HG02763 (cell line): ENCODE results near the gene RAB3IP.
"Not testable (repeated sequence)": the region's sequence is repeated elsewhere in the genome, so short reads cannot be mapped to it uniquely, and the experiment has no call there.

Experiments used
- ATAC-seq: cut with Tn5 transposase; IDR thresholded peaks from one replicate; pipeline ENCODE4 v1.9.1; 2021; ENCODE audit warnings: mild to moderate bottlenecking, moderate library complexity; ENCODE audit not compliant: unreplicated experiment

The RAB3IP gene

GRCh38 chr12:69755302-69755701, 16.6 kb downstream of the RAB3IP start:
- no peak for ATAC-seq

DNA sequence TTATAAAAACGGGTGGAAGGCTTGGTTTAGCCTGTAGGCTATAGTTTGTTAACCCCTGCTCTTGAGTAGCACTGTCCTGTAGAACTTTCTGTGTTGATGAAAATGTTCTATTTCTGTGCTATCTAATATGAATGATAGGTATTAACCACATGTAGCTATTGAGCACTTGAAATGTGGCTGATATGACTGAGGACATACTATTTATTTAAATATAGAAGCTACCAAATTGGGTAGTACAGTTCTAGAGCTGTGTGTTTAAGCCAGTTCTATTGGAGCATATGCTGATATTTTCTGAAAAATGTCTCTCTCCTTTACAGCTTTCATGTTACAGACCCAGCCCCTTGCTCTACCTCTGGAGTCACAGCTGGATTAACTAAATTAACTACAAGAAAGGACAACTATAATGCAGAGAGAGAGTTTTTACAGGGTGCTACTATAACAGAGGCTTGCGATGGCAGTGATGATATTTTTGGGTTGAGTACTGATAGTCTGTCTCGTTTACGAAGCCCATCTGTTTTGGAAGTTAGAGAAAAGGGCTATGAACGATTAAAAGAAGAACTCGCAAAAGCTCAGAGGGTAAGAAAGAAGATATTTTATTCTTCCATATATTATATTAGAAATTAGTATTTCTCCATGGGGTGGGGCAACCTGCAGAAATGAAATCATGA, 17.6 kb downstream of the RAB3IP start:
- no peak for ATAC-seq

DNA sequence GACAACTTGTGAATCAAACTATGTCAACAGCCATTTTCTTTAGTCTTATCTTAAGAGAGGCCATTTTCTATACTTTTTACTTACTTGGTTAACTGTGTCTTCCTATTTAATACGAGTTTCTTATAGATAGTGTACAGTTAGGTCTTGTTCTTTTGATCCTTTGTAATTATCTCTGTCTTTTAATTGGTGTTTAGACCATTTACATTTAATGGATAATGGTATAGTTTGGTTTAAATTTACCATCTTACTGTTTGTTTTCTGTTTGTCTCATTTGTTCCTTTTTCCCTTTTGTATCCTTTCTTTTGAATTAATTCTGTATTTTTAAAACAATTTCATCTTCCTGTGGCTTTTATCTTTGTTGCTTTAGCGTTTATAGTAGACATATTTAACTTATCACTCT, 19.4 kb downstream of the RAB3IP start:
- no peak for ATAC-seq

DNA sequence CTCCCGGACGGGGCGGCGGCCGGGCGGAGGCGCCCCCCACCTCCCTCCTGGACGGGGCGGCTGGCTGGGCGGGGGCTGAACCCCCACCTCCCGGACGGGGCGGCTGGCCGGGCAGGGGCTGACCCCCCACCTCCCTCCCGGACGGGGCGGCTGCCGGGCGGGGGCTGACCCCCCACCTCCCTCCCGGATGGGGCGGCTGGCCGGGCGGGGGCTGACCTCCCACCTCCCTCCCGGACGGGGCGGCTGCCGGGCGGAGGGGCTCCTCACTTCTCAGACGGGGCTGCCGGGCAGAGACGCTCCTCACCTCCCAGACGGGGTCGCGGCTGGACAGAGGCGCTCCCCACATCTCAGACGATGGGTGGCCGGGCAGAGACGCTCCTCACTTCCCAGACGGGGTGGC, 20.9 kb downstream of the RAB3IP start:
- not testable (repeated sequence) for ATAC-seq

GRCh38 chr12:69765515-69765914, 26.9 kb downstream of the RAB3IP start:
- ATAC-seq, result no peak

DNA sequence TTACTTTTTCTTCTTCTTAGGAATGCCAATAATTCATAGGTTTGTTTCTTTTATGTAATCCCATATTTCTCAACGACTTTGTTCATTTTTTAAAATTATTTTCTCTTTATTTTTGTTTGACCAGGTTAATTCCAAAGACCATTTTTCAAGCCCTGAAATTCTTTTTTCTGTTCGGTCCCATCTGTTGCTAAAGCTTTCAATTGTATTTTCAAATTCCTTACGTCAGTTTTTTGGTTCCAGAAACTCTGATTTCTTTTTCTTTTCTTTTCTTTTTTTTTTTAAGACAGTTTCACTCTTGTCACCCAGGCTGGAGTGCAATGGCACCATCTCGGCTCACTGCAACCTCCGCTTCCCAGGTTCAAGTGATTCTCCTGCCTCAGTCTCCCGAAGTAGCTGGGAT, 27.6 kb downstream of the RAB3IP start:
- no peak for ATAC-seq

DNA sequence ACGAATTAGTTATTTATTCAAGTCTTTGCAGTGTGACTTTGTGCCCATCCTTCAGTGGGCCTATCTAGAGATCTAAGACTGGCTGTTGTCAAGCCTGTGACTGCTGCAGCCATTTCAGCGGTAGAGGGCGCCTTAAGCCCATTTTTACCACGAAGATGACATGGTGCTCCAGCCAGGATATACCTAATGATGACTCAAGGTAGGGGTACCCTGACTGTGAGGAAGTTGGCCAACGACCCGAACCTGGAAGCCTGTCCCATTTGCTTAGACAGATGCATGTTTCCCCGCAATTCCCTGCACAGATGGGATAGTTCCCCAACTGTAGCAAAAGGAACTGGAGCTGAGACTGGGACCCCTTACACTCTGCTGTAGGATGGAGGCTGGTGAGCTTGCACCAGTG, 41.3 kb downstream of the RAB3IP start:
- ATAC-seq, result no peak

DNA sequence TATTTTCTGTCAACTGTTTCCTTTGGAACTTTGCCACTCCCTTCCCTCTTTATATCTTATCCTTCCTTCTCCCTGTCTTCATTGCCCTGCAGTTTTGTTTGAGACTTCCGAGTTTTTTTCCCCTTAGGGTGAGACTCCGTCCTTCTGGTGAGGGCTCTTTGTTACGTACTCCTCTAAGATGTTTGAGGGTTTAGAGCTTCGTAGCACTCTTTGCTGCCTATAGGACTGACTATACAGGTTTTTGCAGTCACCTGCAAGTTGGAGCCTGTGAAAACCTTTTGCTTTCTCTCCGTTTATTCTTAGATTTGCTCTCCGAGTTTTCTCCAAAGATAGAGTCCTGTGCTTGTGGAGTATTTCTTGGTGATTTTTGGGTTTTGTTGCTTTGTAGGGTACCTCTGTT, 44.7 kb downstream of the RAB3IP start:
- no peak for ATAC-seq

GRCh38 chr12:69789351-69789750, 50.7 kb downstream of the RAB3IP start:
- ATAC-seq, result no peak

- no peak for ATAC-seq
Measured at GRCh38 chr12:69792533-69792932, 53.9 kb downstream of the RAB3IP start.

DNA sequence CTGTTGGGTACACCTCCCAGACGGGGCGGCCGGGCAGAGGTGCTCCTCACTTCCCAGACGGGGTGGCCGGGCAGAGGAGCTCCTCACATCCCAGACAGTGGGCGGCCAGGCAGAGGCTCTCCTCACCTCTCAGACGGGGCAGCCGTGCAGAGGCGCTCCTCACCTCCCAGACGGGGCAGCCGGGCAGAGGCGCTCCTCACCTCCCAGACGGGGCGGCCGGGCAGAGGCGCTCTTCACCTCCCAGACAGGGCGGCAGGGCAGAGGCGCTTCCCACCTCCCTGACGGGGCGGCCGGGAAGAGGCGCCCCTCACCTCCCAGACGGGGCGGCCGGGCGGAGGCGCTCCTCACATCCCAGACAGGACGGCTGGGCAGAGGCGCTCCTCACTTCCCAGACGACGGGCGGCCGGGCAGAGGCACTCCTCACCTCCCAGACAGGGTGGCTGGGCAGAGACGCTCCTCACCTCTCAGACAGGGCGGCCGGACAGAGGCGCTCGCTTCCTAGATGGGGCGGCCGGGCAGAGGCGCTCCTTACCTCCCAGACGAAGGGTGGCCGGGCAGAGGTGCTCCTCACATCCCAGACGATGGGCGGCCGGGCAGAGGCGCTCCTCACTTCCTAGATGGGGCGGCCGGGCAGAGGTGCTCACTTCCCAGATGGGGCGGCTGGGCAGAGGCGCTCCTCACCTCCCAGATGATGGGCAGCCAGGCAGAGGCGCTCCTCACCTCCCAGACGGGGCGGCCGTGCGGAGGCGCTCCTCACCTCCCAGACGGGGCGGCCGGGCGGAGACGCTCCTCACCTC, 68.6 kb downstream of the RAB3IP start:
- not testable (repeated sequence) for ATAC-seq

- ATAC-seq, result no peak
Measured at GRCh38 chr12:69810870-69811498, 72.3 kb downstream of the RAB3IP start.

DNA sequence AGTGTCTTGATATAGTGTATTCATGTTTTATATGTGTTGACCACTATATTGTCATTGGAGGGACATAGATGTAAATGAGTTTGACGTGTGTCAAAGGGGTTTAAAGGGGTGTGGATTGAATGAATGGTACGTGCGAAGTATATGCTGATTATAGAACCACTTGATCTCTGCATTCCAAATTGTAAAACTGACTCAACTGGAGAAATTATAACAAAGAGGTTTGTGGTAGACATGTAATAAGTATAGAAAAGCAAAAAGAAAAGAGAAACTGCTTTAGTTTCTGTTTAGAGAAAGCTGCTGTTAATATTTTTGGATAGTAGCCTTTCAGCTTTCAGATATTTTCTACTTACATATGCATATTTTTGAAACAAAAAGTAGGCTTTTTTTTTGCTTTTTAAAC, 77.4 kb downstream of the RAB3IP start:
- ATAC-seq, result no peak

DNA sequence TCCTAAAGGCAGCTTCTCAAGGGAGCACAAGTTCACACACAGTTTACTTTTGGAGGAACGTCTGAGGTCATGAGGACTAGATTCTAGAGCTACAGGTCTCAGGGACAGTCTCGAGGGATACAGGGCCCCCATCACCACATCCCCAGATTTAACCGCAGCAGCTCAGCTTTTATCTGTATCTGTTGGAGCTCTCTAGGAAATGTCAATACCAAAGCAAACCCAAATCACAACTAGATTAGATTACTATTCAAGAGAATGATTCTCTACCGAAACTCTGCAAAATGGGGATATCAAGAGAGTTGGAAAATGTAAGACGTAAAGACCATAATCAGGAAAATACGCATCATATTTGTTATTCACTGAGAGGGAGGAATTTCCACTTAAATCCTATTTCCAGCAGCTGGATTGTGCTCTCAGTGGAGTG, 82.4 kb downstream of the RAB3IP start:
- ATAC-seq, result no peak

DNA sequence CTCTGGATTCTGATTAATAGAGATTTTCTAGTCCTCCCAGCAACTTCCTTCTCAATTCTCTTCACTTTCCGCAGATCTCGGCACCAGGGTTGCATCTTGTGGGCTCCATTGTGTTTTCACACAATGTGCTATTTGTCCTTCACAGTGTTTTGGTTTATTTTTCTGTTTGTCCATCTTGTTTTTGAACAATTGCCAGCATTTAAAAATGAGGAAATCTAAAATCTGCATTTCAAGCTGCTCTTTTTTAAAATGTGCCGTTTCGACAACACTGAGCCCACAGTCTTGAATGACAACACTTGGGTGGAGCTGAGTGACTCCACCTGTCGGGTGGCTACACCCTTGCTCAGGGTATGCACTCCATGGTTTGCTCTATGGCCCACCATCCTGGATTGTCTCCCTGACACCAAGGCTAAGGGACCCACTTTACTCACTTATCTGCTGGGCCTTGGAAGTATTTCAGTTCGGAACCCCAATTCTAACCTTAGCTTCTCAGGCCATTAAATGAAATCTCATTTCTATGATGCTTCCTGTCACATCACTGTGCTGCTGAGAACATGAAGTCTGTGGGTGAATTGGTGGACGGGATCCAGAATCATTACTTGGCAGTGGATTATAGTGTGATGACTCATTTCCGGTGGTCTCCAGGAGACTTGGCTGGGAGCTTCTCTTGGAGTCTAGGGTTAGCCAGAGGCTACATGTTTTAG, 82.9 kb downstream of the RAB3IP start:
- ATAC-seq, result no peak

- ATAC-seq, result no peak
Measured at GRCh38 chr12:69822201-69822860, 83.7 kb downstream of the RAB3IP start.

DNA sequence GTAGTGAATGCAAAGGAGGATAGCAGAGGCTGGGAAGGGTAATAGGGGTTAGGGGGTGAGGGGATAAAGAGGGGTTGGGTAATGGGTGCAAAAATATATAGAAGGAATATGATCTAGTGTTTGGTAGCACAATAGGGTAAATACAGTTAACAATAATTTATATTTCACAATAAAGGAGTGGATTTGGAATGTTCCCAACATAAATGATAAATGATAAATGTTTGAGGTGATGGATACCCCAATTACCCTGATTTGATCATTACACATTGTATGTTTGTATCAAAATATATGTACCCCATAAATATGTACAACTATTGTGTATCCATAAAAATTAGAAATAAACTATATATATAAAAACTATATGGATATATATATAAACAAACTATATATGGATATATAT, 85.4 kb downstream of the RAB3IP start:
- ATAC-seq, result no peak

DNA sequence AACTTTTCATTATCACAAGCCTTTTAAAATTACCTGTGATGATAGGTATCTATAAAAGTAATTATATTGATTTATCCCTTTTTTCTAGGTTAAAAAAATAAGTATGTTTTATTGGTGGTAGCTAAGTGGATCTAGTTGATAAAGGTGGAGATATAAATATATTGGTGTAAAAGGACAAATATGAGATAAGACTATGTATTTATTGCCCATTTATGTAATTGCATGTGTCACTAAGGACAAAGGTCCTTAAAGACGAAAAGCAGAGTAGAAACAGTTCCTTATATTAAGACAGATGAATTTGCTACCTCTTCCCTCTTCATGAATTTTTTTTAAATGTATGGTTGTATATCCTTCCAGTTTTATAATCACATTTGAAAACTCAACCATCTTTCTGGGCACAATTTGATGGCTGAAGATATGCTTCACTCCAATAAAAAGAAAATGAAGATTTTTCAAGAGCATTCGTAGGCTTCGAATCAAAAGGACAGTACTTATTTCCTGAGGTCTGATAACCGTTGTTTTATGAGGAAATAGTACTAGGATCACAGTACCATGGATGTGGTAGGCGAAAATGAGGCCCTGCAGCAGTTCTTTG, 86.4 kb downstream of the RAB3IP start, which contains the start of gene MYRFL:
Gene MYRFL (plus strand): TSS at position 262 of the 595 bp plus-strand sequence. CDS start 291 bp downstream, at position 553.
- no peak for ATAC-seq

DNA sequence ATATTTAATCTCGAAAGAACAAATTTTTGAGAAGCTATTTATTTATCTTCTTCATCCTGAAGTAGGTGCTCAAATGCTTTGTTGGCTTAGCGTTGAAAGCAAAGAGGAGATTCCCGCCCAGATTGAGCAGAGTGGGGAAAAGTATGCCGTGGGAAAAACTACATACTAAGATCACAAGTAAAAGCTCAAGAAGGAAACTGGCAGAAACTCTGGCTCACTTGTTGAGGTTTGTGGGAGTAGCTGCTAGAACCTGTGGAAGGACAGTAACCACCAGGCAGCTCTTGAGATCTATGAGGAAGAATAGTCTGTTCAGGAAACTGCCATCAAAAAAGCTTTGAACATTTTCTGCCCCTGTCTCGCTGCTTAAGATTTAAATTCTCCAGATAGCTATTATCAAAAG, 90.2 kb downstream of the RAB3IP start:
- ATAC-seq, result no peak

GRCh38 chr12:69833696-69834095, 95.0 kb downstream of the RAB3IP start:
- no peak for ATAC-seq
